ENCODE data around the gene ZMIZ1.

The ZMIZ1 gene

GRCh38 chr10:79100771-79101170 lies 32.0 kb downstream of the ZMIZ1 start:
- no peak for DNase-seq

DNA sequence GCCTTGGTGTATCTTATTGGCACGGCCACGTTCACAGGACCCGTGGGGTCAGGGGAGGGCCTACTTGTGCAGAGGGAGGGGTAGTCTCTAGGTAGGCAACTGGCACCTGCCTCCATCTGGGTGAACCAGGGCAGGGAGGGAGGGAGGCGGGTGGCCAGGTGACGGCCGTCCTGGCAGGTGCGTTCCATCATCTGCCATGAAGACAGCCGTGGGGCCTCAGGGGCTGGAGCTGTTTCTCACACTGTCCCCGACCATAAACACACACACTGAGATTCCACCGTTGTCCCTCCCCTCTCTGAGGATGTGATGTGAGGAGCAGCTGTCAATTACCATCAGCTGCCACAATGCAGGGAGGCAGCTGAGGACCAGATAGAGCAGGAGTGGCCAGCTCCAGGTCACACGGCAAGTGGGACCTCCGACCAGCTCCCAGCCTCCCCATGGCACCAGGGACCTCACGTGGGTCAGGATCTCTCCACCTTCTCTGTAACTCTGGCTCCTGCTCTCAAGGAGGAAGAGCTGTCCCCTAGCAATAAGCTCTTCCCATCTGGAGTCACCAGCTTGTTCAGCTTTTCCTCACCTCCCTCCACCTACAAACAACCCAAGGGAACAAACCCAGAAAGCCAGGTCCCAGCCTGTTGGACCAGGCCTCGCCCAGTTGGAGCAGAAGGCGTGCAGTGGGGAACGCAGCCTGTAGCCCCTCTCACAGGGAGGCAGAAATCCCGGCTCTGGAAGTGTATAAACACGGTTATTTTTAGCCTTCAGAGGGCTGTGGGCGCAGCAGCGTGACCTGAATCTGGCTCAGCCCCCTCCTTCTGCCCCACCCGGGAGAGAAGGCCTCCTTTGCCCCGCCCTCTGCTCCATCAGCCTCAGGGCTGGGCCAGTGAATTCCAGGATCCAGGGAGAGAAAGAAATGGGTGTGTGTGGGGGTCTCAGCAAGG lies 33.1 kb downstream of the ZMIZ1 start:
- DNase-seq, result no peak

- DNase-seq, result no peak
Observed at GRCh38 chr10:79102498-79102874, 33.7 kb downstream of the ZMIZ1 start.

DNA sequence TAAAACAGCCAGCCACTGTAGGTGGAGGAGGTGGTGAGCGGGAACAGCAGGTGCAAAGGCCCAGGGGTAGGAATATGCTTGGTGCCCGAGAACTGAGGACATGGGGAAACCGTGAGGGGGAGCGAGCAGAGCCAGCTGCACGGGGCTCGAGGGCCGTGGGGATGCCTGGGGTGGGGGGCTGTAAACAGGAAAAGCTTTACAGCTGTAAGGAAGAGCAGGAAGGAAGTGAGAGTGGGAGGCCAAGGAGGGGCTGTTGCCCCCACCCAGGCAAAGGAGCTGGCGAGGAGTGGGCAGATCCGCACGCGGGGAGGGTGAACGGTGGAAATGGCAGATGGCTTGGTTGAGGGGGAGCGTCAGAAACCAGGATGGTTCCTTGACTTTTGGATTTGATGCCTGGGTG lies 34.4 kb downstream of the ZMIZ1 start:
- no peak for DNase-seq

- DNase-seq, result no peak
Observed at GRCh38 chr10:79103585-79103984, 34.8 kb downstream of the ZMIZ1 start.

DNA sequence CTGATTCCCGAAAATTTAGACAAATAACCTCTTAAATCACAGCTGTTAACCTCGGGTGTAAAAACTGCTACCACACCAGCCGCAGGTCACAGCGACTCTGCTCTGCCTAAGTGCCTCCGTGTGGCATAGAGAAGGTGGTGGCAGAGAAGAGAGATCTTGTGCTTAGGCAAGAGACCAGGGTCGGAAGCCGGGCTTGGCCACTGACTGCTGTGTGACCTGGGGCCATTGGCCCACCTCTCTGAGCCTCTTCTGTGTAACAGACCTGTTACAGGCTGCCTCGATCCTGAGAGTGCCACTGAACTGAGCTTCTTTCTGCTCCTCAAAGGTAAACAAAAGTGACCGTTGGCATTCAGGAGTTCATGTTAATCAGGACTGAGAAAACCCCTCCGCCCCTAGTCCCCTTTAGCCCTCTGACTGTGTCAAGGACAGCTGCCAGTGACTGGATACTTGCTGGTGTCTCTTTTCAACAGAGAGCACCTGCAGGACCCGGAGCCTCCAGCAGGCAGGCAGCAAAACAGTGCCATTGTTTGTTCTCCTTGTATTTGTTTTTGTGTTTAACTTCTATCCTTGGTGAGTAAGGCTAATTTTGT lies 36.5 kb downstream of the ZMIZ1 start:
- DNase-seq, result no peak

GRCh38 chr10:79105818-79106217 lies 37.1 kb downstream of the ZMIZ1 start:
- no peak for DNase-seq

- DNase-seq, result no peak
Observed at GRCh38 chr10:79106256-79107050, 37.7 kb downstream of the ZMIZ1 start.

GRCh38 chr10:79107736-79108264 lies 39.0 kb downstream of the ZMIZ1 start:
- no peak for DNase-seq

GRCh38 chr10:79108728-79109127 lies 40.0 kb downstream of the ZMIZ1 start:
- no peak for DNase-seq

DNA sequence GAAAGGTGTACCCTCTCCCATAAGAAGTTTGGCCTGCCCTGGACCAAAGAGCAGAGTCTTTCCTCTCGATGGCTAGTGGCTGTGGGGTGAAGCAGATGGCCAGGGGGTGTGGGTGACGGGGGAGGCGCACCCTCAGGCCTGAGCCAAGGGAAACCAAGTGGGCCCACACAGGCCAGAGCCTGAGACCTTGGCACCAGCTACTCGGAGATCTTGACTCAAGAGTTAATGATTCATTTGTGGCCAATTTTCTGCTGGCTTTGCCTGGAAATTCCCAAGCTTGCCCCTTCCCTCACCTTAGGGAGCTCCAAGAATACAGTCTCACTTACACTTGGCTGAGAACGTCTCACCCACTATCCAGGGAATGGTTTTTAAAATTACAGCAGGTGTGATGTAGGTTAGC lies 42.7 kb downstream of the ZMIZ1 start:
- no peak for DNase-seq

GRCh38 chr10:79111846-79112614 lies 43.3 kb downstream of the ZMIZ1 start:
- no peak for DNase-seq

GRCh38 chr10:79112881-79113431 lies 44.2 kb downstream of the ZMIZ1 start:
- peak; percentile 48 for DNase-seq

DNA sequence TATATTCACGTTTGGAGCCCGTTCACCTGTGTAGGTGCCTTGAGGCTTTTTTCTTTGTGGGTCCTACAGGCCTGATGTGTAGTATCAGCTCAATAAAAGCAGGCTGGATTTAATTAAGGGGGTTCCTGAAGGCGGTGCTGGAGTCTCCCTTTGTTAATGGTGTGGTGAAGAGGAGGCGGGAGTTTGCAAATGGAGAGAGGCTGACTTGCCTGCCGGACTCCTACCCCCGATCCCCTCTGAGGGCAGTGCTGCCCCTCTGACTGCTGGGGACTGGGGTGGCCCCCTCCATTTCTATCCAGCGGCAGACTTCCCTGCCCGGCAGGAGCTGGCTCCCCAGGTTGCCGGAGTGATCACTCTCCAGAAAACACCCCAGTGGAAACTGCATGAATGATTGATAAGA lies 45.1 kb downstream of the ZMIZ1 start:
- DNase-seq, result no peak

GRCh38 chr10:79115302-79115701 lies 46.5 kb downstream of the ZMIZ1 start:
- no peak for DNase-seq

DNA sequence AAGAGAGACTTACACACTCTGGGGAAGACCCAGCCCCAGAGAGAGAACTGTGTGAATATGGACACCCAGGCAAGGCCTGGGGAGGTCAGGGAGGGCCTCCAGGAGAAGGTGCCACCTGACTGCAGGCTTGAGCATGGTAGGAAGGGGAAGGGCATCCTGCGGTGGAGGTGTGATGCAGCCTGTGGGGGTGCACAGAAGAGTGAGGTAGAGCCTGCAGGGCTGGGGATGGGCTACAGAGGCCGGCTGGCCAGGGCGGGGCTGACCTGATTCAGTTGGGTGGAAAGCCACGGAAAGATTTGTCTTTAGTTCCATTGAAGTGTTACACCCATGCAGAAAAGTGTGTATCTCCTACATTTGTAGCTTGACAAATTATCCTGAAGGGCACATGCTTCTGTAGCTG lies 47.6 kb downstream of the ZMIZ1 start:
- peak; percentile 51 for DNase-seq

GRCh38 chr10:79116801-79117723 lies 48.3 kb downstream of the ZMIZ1 start:
- peak; percentile 30 for DNase-seq

- DNase-seq, result no peak
Observed at GRCh38 chr10:79118286-79119202, 49.8 kb downstream of the ZMIZ1 start.

DNA sequence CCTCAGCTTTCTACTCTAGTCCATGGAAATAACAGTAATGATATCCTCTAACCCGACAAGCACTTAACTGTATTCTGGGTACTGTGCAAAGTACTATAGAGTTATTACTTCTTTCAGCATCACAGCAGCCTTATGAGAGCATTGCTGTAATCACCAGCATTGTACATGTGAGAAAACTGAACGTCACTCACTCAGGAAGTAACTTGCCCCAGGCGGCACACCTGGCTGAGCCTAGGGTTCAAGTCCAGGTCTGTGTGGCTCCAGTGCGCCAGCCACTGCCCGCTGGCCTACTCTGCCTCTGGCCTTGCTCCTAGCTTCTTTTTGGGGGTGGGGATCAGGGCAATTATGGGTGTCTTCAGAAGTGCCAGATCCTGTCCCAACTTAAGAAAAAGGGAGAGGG lies 50.5 kb downstream of the ZMIZ1 start:
- no peak for DNase-seq

DNA sequence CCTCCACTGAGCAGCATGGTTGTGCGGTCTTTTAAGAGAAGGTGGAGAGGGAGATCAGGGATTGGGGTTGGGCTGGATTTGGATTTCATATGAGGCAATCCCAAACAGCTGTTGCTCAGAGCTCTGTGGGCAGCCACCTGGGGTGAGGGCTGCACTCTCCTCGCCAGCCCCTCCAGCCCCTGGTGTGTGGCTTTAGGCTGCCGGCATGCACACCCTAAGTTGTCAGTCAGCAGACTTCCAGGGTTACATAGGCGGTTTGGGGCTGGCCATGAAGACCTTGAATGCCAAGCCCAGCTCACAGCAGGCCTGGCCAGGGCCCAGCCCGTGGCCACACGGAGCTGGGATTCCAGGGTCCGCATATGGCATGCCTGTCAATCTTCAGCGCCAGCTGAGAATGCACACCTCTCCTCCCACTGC lies 54.8 kb downstream of the ZMIZ1 start:
- DNase-seq, result no peak
